KMS-11 (cell line): Measurements from ENCODE around the gene EPHA5.

Source experiments
- H2AFZ ChIP-seq: fragments of 200-600 bp; sonication (generic); 2 replicates; pipeline ENCODE4 v1.6.1; 2016; ENCODE audit warnings: antibody characterized with exemption, mixed run types, low read depth
- H3K27ac ChIP-seq: fragments of 200-600 bp; sonication (generic); 2 replicates; pipeline ENCODE4 v1.6.1; 2016; ENCODE audit warnings: mild to moderate bottlenecking, mixed run types
- H3K27me3 ChIP-seq: fragments of 200-600 bp; sonication (generic); 2 replicates; pipeline ENCODE4 v1.6.1; 2017; ENCODE audit warnings: mild to moderate bottlenecking, low read depth, mixed run types, moderate library complexity; ENCODE audit not compliant: insufficient read depth
- H3K36me3 ChIP-seq: fragments of 200-600 bp; sonication (generic); 2 replicates; pipeline ENCODE4 v1.6.1; 2017; ENCODE audit warnings: mild to moderate bottlenecking, mixed run types; ENCODE audit not compliant: insufficient read depth
- H3K4me1 ChIP-seq: fragments of 200-600 bp; sonication (generic); 2 replicates; pipeline ENCODE4 v1.6.1; 2016; ENCODE audit warnings: mild to moderate bottlenecking, low read depth, mixed run types; ENCODE audit not compliant: poor library complexity, severe bottlenecking
- H3K4me2 ChIP-seq: fragments of 200-600 bp; sonication (generic); 2 replicates; pipeline ENCODE4 v1.7.0; 2016; ENCODE audit warnings: mild to moderate bottlenecking, mixed run types
- H3K4me3 ChIP-seq: fragments of 200-600 bp; sonication (generic); IDR thresholded peaks from 2 replicates; pipeline ENCODE4 v1.6.1; 2017; ENCODE audit warnings: low read depth, low read length, mixed read lengths; ENCODE audit not compliant: insufficient read depth
- H3K79me2 ChIP-seq: fragments of 200-600 bp; sonication (generic); 2 replicates; pipeline ENCODE4 v1.6.1; 2016; ENCODE audit warnings: low read depth, mixed run types; ENCODE audit not compliant: insufficient read depth
- H3K9ac ChIP-seq: fragments of 200-600 bp; sonication (generic); 2 replicates; pipeline ENCODE4 v1.6.1; 2016; ENCODE audit warnings: mild to moderate bottlenecking, mixed run types
- H4K20me1 ChIP-seq: fragments of 200-600 bp; sonication (generic); 2 replicates; pipeline ENCODE4 v1.6.1; 2016; ENCODE audit warnings: mild to moderate bottlenecking, mixed run types; ENCODE audit not compliant: insufficient read depth
- CTCF ChIP-seq: fragments of 200-600 bp; sonication (generic); conservative IDR thresholded peaks from 2 replicates; pipeline ENCODE4 v1.6.1; 2017; ENCODE audit warnings: low read depth, mild to moderate bottlenecking, antibody characterized with exemption, low read length, moderate library complexity, mixed read lengths

The EPHA5 gene

GRCh38 chr4:65624651-65625050, 45.6 kb downstream of the EPHA5 start:
- H3K4me1 ChIP-seq, result no peaks in the 10 kb centered on the region
- H3K36me3 ChIP-seq, result no peaks in the 10 kb centered on the region
- H2AFZ ChIP-seq, result no peak overlapping the region
- no peaks in the 10 kb centered on the region for H4K20me1 ChIP-seq
- no peaks in the 10 kb centered on the region for H3K27me3 ChIP-seq
- H3K27ac ChIP-seq, result no peak overlapping the region
- no peak overlapping the region for H3K4me2 ChIP-seq
- H3K79me2 ChIP-seq, result no peaks in the 10 kb centered on the region
- TF ChIP-seq CTCF, result no peak
- H3K9ac ChIP-seq, result no peak overlapping the region
- no peak overlapping the region for H3K4me3 ChIP-seq

GRCh38 chr4:65623506-65623905, 46.8 kb downstream of the EPHA5 start:
- H3K27me3 ChIP-seq, result no peaks in the 10 kb centered on the region
- H3K27ac ChIP-seq, result no peak overlapping the region
- no peak overlapping the region for H3K9ac ChIP-seq
- no peak overlapping the region for H3K4me2 ChIP-seq
- no peaks in the 10 kb centered on the region for H3K36me3 ChIP-seq
- H3K4me1 ChIP-seq, result no peaks in the 10 kb centered on the region
- no peak overlapping the region for H2AFZ ChIP-seq
- no peak overlapping the region for H3K4me3 ChIP-seq
- H3K79me2 ChIP-seq, result no peaks in the 10 kb centered on the region
- no peaks in the 10 kb centered on the region for H4K20me1 ChIP-seq
- no peak for TF ChIP-seq CTCF

GRCh38 chr4:65617416-65617815, 52.9 kb downstream of the EPHA5 start:
- no peak overlapping the region for H3K4me3 ChIP-seq
- H3K27me3 ChIP-seq, result no peaks in the 10 kb centered on the region
- TF ChIP-seq CTCF, result no peak
- no peaks in the 10 kb centered on the region for H3K4me1 ChIP-seq
- no peak overlapping the region for H3K4me2 ChIP-seq
- H3K27ac ChIP-seq, result no peak overlapping the region
- H3K36me3 ChIP-seq, result no peaks in the 10 kb centered on the region
- no peaks in the 10 kb centered on the region for H3K79me2 ChIP-seq
- H3K9ac ChIP-seq, result no peak overlapping the region
- H4K20me1 ChIP-seq, result no peaks in the 10 kb centered on the region
- no peak overlapping the region for H2AFZ ChIP-seq

- TF ChIP-seq CTCF, result no peak
Measured at GRCh38 chr4:65604515-65604914, 65.8 kb downstream of the EPHA5 start.

More at GRCh38 chr4:65604515-65604914, 65.8 kb downstream of the EPHA5 start:
- Histone ChIP-seq H3K36me3 (no peaks in the 10 kb centered on the region), H3K4me2 (no peak overlapping the region), H3K4me1 (no peaks in the 10 kb centered on the region), H3K27ac (no peak overlapping the region), H2AFZ (no peak overlapping the region), H4K20me1 (no peaks in the 10 kb centered on the region), H3K4me3 (no peak overlapping the region), H3K27me3 (no peaks in the 10 kb centered on the region), H3K79me2 (no peaks in the 10 kb centered on the region), H3K9ac (no peak overlapping the region)
